Liver (tissue), 9 donors: ENCODE data around the gene LDB2. TPM values are rescaled to one million over a fixed set of nuclear protein-coding genes. Genes with fewer than 3 reads are reported as not detected.

ENCODE experiments used
- DNase-seq: peaks from one replicate; pipeline ENCODE4 v3.0.0-alpha.2; 2017; ENCODE audit warnings: low spot score
- H3K27ac ChIP-seq, 2 donors: one replicate each; pipeline ENCODE4 v1.7.0; 2013; ENCODE audit warnings: inconsistent platforms in 2 of 2, low read length in 2 of 2, control low read depth in 1 of 2, low read depth in 1 of 2, mild to moderate bottlenecking in 1 of 2
- H3K27me3 ChIP-seq, 4 donors: one replicate each; pipeline versions ENCODE4 v1.6.1 to v1.7.0; 2013; ENCODE audit warnings: low read length in 3 of 4, inconsistent platforms in 1 of 4, mild to moderate bottlenecking in 1 of 4, moderate library complexity in 1 of 4; ENCODE audit not compliant: control insufficient read depth in 4 of 4, insufficient read depth in 4 of 4
- H3K36me3 ChIP-seq, 4 donors: one replicate each; pipeline versions ENCODE4 v1.6.1 to v1.7.0; 2013; ENCODE audit warnings: low read length in 3 of 4, mild to moderate bottlenecking in 3 of 4, low read depth in 1 of 4, moderate library complexity in 1 of 4; ENCODE audit not compliant: control insufficient read depth in 4 of 4, insufficient read depth in 3 of 4
- H3K4me1 ChIP-seq, 4 donors: one replicate each; pipeline versions ENCODE4 v1.6.1 to v1.7.0; 2013; ENCODE audit warnings: low read length in 3 of 4, mild to moderate bottlenecking in 3 of 4, moderate library complexity in 1 of 4; ENCODE audit not compliant: control insufficient read depth in 4 of 4, insufficient read depth in 4 of 4
- H3K4me3 ChIP-seq, 3 donors: one replicate each; pipeline versions ENCODE4 v1.6.1 to v1.7.0; 2013; ENCODE audit warnings: low read length in 3 of 3, control low read depth in 1 of 3, low read depth in 1 of 3, mild to moderate bottlenecking in 1 of 3
- H3K9ac ChIP-seq, 2 donors: one replicate each; pipeline ENCODE4 v1.7.0; 2013; ENCODE audit warnings: low read length in 2 of 2, mild to moderate bottlenecking in 2 of 2, moderate library complexity in 2 of 2, control low read depth in 1 of 2, low read depth in 1 of 2
- H3K9me3 ChIP-seq, 4 donors: one replicate each; pipeline versions ENCODE4 v1.6.1 to v1.7.0; 2013; ENCODE audit warnings: low read length in 3 of 4; ENCODE audit not compliant: control insufficient read depth in 4 of 4
- ATF3 ChIP-seq: IDR thresholded peaks from 2 replicates; pipeline ENCODE4 v1.6.1; 2016; ENCODE audit warnings: antibody characterized with exemption
- CTCF ChIP-seq: fragments of 150-350 bp; IDR thresholded peaks from 2 replicates; pipeline ENCODE4 v1.5.1; 2017; ENCODE audit warnings: improper control_type of control experiment, low read depth, low read length; ENCODE audit not compliant: missing input control
- EGR1 ChIP-seq, 2 donors: IDR thresholded peaks; 2 replicates each; pipeline ENCODE4 v1.6.1; 2016 to 2018; ENCODE audit warnings: antibody characterized with exemption in 2 of 2, low read depth in 2 of 2
- FOXA1 ChIP-seq: IDR thresholded peaks from 2 replicates; pipeline ENCODE4 v1.6.1; 2016; ENCODE audit warnings: antibody characterized with exemption
- GABPA ChIP-seq, 2 donors: IDR thresholded peaks in 1 of 2; conservative IDR thresholded peaks in 1 of 2; 2 replicates each; pipeline ENCODE4 v1.6.1; 2016; ENCODE audit warnings: antibody characterized with exemption in 2 of 2, mild to moderate bottlenecking in 1 of 2, moderate library complexity in 1 of 2
- HNF4A ChIP-seq, 2 donors: conservative IDR thresholded peaks; 2 replicates each; pipeline ENCODE4 v1.6.1; 2016; ENCODE audit warnings: antibody characterized with exemption in 2 of 2, mild to moderate bottlenecking in 2 of 2
- HNF4G ChIP-seq: IDR thresholded peaks from 2 replicates; pipeline ENCODE4 v1.6.1; 2016; ENCODE audit warnings: antibody characterized with exemption
- JUND ChIP-seq, 2 donors: IDR thresholded peaks; 2 replicates each; pipeline ENCODE4 v1.6.1; 2016; ENCODE audit warnings: antibody characterized with exemption in 2 of 2
- MAX ChIP-seq: IDR thresholded peaks from 2 replicates; pipeline ENCODE4 v1.6.1; 2016; ENCODE audit warnings: antibody characterized with exemption
- NR2F2 ChIP-seq: IDR thresholded peaks from 2 replicates; pipeline ENCODE4 v1.6.1; 2016; ENCODE audit warnings: antibody characterized with exemption
- RAD21 ChIP-seq, 2 donors: IDR thresholded peaks; 2 replicates each; pipeline ENCODE4 v1.6.1; 2016; ENCODE audit warnings: antibody characterized with exemption in 2 of 2, mild to moderate bottlenecking in 2 of 2
- REST ChIP-seq: IDR thresholded peaks from 2 replicates; pipeline ENCODE4 v1.6.1; 2016; ENCODE audit warnings: antibody characterized with exemption, mild to moderate bottlenecking
- RXRA ChIP-seq, 2 donors: IDR thresholded peaks; 2 replicates each; pipeline ENCODE4 v1.6.1; 2017 to 2018; ENCODE audit warnings: antibody characterized with exemption in 2 of 2, mild to moderate bottlenecking in 1 of 2
- SP1 ChIP-seq: IDR thresholded peaks from 2 replicates; pipeline ENCODE4 v1.6.1; 2018; ENCODE audit warnings: antibody characterized with exemption, mild to moderate bottlenecking
- TAF1 ChIP-seq: conservative IDR thresholded peaks from 2 replicates; pipeline ENCODE4 v1.6.1; 2016; ENCODE audit warnings: antibody characterized with exemption, mild to moderate bottlenecking
- YY1 ChIP-seq: IDR thresholded peaks from 2 replicates; pipeline ENCODE4 v1.6.1; 2016; ENCODE audit warnings: antibody characterized with exemption, mild to moderate bottlenecking
- ZBTB33 ChIP-seq: IDR thresholded peaks from 2 replicates; pipeline ENCODE4 v1.6.1; 2016; ENCODE audit warnings: antibody characterized with exemption
- WGBS: extraction: QIAGEN DNeasy Blood & Tissue Kit; methylation state at CpG from one replicate; pipeline ENCODE4 v1.1.7; 2013; 5-methylcytosine and 5-hydroxymethylcytosine counted together
- polyA plus RNA-seq, 2 donors: library from polyadenylated mRNA; stranded (reverse) in 1 of 2; unstranded in 1 of 2; fragments of 200-250 nt in 1 of 2; fragments of >200 nt in 1 of 2; fragmentation: Nextera tagmentation in 1 of 2; extraction: Ambion mirVana in 1 of 2; gene quantifications; one replicate each; pipeline versions ENCODE4 v1.2.1 to v1.2.3, GENCODE V29; 2013 to 2015
- total RNA-seq, 2 donors: library from RNA; depleted of rRNA; stranded (reverse); fragments of >200 nt; gene quantifications; one replicate each; pipeline ENCODE4 v1.2.3, GENCODE V29; 2014
- donor health status: healthy.
- donor health status: healthy.
- donor health status: healthy.
- donor health status: healthy.
- donor health status: healthy.

LDB2 gene
- total and polyA plus RNA-seq, 4 donors = 7.4 to 31.9 (median 16.8) TPM

- TF ChIP-seq REST = no peak
These were observed 164.9 kb downstream of the LDB2 start (continued) for GRCh38 chr4:16733509-16733908.

GRCh38 chr4:16732741-16733140 is 165.7 kb downstream of the LDB2 start:
- WGBS = 83% methylated on average over 6 of the region's 6 CpGs
- Histone ChIP-seq H3K4me3 (no peak overlapping the region), H3K27me3 (no peaks in the 10 kb centered on the region), H3K36me3 (no peaks in the 10 kb centered on the region), H3K9ac (no peak overlapping the region), H3K27ac (no peak overlapping the region), H3K9me3 (no peaks in the 10 kb centered on the region), H3K4me1 (no peaks in the 10 kb centered on the region)
- DNase-seq = no peak
- no peak for TF ChIP-seq SP1

GRCh38 chr4:16731776-16732380 is 166.6 kb downstream of the LDB2 start:
- DNase-seq = no peak
- TF ChIP-seq MAX = no peak
- no peak for TF ChIP-seq HNF4A (conservative IDR thresholded peaks at IDR 0.05)
- TF ChIP-seq YY1 = no peak
- TF ChIP-seq NR2F2 = no peak
- no peak for TF ChIP-seq FOXA1
- no peak for TF ChIP-seq RXRA (IDR thresholded peaks at IDR 0.05)
- no peak for TF ChIP-seq ATF3
- TF ChIP-seq REST = no peak
- no peak for TF ChIP-seq EGR1 (IDR thresholded peaks at IDR 0.05; ENCODE audit: low read depth in 2 of 2)
- no peak for TF ChIP-seq HNF4G
- TF ChIP-seq CTCF = no peak
- no peak for TF ChIP-seq JUND (IDR thresholded peaks at IDR 0.05)
- TF ChIP-seq GABPA (IDR thresholded peaks at IDR 0.05 in 1 of 2, conservative IDR thresholded peaks at IDR 0.05 in 1 of 2) = no peak
- no peak for TF ChIP-seq ZBTB33
- TF ChIP-seq SP1 = no peak
- no peak for TF ChIP-seq RAD21 (IDR thresholded peaks at IDR 0.05)
- no peak for TF ChIP-seq TAF1
- H3K36me3 ChIP-seq = no peaks in the 10 kb centered on the region
- no peak overlapping the region for H3K9ac ChIP-seq
- WGBS = 76% methylated on average over 3 of the region's 3 CpGs
- no peak overlapping the region for H3K4me3 ChIP-seq
- no peaks in the 10 kb centered on the region for H3K4me1 ChIP-seq
- H3K27me3 ChIP-seq = no peaks in the 10 kb centered on the region
- no peaks in the 10 kb centered on the region for H3K9me3 ChIP-seq
- no peak overlapping the region for H3K27ac ChIP-seq
